Measurements from ENCODE around the gene PRSS53.

DNA sequence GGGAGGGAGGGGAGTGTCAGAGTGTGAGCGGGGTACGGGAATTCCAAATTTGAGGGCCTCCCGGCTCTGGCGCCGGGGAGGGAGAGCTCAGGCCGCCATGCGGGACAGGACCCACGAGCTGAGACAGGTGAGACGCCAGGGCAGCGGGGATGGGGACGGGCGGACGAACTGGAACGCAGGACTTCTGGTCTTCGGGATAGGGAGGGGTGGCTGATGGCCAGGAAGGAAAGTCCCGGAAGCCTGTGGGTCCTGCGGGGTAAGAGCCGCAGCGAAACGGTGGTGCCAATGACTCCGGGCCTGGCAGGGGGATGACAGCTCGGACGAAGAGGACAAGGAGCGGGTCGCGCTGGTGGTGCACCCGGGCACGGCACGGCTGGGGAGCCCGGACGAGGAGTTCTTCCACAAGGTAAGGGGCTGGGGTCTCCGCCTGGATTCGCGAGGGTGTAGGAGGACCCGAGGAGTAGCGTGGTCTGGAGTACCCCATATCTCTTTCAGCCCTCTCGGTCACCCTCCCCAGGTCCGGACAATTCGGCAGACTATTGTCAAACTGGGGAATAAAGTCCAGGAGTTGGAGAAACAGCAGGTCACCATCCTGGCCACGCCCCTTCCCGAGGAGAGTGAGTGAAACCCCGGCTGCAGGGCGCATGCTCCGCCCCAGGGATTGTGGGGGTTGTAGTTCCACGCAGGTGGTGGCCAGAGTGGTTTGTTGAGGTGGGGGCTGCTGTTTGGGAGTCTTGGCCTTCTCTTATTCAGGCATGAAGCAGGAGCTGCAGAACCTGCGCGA lies 54.8 kb downstream of the PRSS53 start:
- TF ChIP-seq CTCF (IDR thresholded peaks at IDR 0.05): peak in 1 of 6 experiments; percentile 11
- TF ChIP-seq POLR2A (IDR thresholded peaks at IDR 0.05): peak in 3 of 4 donors; percentile 7 to 71 (median 48)
- TF ChIP-seq POLR2AphosphoS5 (IDR thresholded peaks at IDR 0.05): peak; percentile 68 to 75

Measured in upper lobe of left lung (tissue), 4 donors.